Measurements from ENCODE around the gene TGFB1.

GRCh38 chr19:41310033-41310831 is 43.5 kb downstream of the TGFB1 start, which contains the start of gene CCDC97:
- TF ChIP-seq GLIS3 (CRISPR knock-in tag; IDR thresholded peaks at IDR 0.05): no peak; the same call in 1 of the 2 replicates
- no peak for TF ChIP-seq CREB5 (CRISPR knock-in tag; IDR thresholded peaks at IDR 0.05; ENCODE audit: low read depth)
- TF ChIP-seq POU6F1 (CRISPR knock-in tag; IDR thresholded peaks at IDR 0.05; ENCODE audit: borderline replicate concordance, low read depth): peak; percentile 70; the same call in 1 of the 2 replicates
- TF ChIP-seq ZC3H10 (CRISPR knock-in tag; IDR thresholded peaks at IDR 0.05): no peak
- no peak for TF ChIP-seq SNAI2 (CRISPR knock-in tag; IDR thresholded peaks at IDR 0.05)
- no peak for TF ChIP-seq RARB (CRISPR knock-in tag; IDR thresholded peaks at IDR 0.05)
- 0 out of 2 replicates have a peak, but pooled peaks have one; percentile 52 for TF ChIP-seq CSRNP3 (CRISPR knock-in tag; IDR thresholded peaks at IDR 0.05)
- no peak for TF ChIP-seq PATZ1 (CRISPR knock-in tag; IDR thresholded peaks at IDR 0.05; ENCODE audit: borderline replicate concordance)
- TF ChIP-seq ZNF70 (CRISPR knock-in tag; IDR thresholded peaks at IDR 0.05): 0 out of 2 replicates have a peak, but pooled peaks have one; percentile 4
- no peak for TF ChIP-seq ZNF565 (CRISPR knock-in tag; conservative IDR thresholded peaks at IDR 0.05; ENCODE audit: low read depth)
- TF ChIP-seq ISL1 (CRISPR knock-in tag; IDR thresholded peaks at IDR 0.05): no peak
